BE2C (cell line): ENCODE data around the gene NHERF1.
A peak's percentile ranks its signal among the peaks of the same experiment; 100 is the strongest.

Experiments used
- DNase-seq: peaks from one replicate; pipeline ENCODE4 v3.0.0-alpha.2; 2020
- H3K27me3 ChIP-seq: fragments of 250-450 bp; sonication (Bioruptor Pico); 2 replicates; pipeline ENCODE4 v1.5.1; 2020; ENCODE audit warnings: mild to moderate bottlenecking
- H3K36me3 ChIP-seq: fragments of 250-450 bp; sonication (Bioruptor Pico); 2 replicates; pipeline ENCODE4 v1.5.1; 2020; ENCODE audit warnings: mild to moderate bottlenecking
- H3K4me1 ChIP-seq: fragments of 250-450 bp; sonication (Bioruptor Pico); 2 replicates; pipeline ENCODE4 v1.5.1; 2020
- H3K4me3 ChIP-seq: 2 replicates; pipeline ENCODE4 v1.5.1; 2011; ENCODE audit warnings: low read depth, low read length
- H3K9me3 ChIP-seq: fragments of 250-450 bp; sonication (Bioruptor Pico); 2 replicates; pipeline ENCODE4 v1.5.1; 2020
- TF ChIP-seq, protein P1 (sequence below): IDR thresholded peaks from 2 replicates; pipeline ENCODE4 v1.5.1; 2012; ENCODE audit warnings: mild to moderate bottlenecking, low read depth, low read length

Gene NHERF1

GRCh38 chr17:74806334-74806733 is 57.9 kb downstream of the NHERF1 start:
- Histone ChIP-seq H3K36me3 (peaks cover 2% of the 10 kb centered on the region; the same call in 1 of the 2 replicates), H3K9me3 (no peaks in the 10 kb centered on the region), H3K4me1 (peaks cover 27% of the 10 kb centered on the region), H3K27me3 (no peaks in the 10 kb centered on the region), H3K4me3 (no peak overlapping the region)
- DNase-seq: no peak
- TF ChIP-seq, protein P1, sequence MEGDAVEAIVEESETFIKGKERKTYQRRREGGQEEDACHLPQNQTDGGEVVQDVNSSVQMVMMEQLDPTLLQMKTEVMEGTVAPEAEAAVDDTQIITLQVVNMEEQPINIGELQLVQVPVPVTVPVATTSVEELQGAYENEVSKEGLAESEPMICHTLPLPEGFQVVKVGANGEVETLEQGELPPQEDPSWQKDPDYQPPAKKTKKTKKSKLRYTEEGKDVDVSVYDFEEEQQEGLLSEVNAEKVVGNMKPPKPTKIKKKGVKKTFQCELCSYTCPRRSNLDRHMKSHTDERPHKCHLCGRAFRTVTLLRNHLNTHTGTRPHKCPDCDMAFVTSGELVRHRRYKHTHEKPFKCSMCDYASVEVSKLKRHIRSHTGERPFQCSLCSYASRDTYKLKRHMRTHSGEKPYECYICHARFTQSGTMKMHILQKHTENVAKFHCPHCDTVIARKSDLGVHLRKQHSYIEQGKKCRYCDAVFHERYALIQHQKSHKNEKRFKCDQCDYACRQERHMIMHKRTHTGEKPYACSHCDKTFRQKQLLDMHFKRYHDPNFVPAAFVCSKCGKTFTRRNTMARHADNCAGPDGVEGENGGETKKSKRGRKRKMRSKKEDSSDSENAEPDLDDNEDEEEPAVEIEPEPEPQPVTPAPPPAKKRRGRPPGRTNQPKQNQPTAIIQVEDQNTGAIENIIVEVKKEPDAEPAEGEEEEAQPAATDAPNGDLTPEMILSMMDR: no peak

DNA sequence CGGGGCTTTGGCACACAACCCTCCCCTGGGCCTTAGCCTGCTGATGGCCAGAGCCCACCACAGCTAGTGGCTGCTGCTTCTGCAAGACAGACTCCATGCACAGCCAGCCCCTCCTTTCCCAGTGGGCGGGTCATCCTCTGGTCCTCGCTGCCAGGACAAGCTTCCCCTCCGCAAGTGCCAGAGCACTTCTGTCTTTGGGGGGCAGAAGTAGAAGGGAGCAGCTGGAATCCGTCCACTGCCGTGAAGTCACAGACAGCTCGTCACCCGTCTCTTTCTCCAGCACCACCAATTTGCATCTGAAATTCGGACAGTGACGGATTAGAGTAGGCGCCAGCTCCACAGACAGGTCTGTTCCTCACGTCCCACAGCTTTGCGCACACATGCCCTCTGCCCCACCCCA is 59.0 kb downstream of the NHERF1 start:
- no peaks in the 10 kb centered on the region for H3K9me3 ChIP-seq
- TF ChIP-seq, protein P1: no peak
- no peaks in the 10 kb centered on the region for H3K27me3 ChIP-seq
- peaks cover 2% of the 10 kb centered on the region; the same call in 1 of the 2 replicates for H3K36me3 ChIP-seq
- DNase-seq: peak; percentile 61
- no peak overlapping the region for H3K4me3 ChIP-seq
- peaks cover 27% of the 10 kb centered on the region for H3K4me1 ChIP-seq

DNA sequence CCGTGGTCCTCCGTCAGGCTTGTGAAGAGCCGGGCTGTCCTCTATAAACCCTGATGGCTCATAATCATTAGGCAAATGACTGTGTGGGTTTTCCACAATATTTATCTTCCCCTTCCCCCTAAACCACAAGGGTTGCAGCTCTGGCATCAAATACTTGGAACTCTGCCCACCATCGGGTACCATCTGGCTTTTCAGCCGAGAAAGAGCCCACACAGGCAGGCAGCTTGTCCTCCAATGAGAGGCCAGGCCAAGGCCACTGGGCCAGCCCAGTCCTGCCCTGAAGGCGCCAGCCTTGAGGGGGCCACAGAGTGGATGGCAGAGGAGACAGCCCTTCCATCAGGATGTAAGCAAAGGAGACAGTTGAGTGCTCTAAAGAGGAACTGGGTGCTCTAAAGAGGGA is 59.5 kb downstream of the NHERF1 start:
- Histone ChIP-seq H3K9me3 (no peaks in the 10 kb centered on the region), H3K4me1 (peaks cover 27% of the 10 kb centered on the region), H3K36me3 (peaks cover 2% of the 10 kb centered on the region; the same call in 1 of the 2 replicates), H3K4me3 (no peak overlapping the region), H3K27me3 (no peaks in the 10 kb centered on the region)
- peak; percentile 77 for DNase-seq
- TF ChIP-seq, protein P1: no peak

DNA sequence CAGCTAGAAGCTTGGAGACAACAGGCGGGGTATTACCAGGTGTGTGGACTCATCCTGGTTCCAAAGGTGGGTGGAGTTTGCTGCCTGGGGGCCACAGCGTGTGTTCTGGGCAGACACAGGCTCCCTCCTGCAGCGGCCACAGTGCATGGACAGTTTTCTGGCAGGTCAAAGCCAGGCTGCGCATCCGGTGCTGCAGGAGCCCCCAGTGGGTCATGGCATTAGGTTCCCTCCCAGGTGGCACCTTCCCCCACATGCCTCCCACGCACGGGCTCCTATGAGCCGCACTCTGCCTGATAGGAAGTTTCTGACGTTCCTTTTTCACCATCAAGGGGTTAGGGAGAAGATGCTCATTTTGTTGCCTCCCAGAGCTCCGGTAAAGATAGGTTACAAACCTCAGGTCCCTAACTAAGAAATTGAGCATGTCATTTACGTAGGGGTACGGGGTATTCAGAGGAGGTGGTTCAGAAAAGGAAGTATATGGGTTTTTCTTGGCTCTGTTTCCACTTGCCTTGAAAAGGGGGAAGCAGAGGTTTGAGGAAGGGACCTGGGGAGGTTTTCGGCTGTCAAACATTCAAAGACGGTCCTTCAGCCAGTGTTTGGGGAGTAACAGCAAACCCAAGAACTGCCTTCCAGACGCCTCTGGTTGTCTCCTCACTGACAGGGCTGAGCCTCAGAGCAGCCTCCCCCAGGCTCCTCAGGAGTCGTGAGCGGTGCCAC is 60.4 kb downstream of the NHERF1 start:
- DNase-seq: no peak
- Histone ChIP-seq H3K36me3 (peaks cover 2% of the 10 kb centered on the region; the same call in 1 of the 2 replicates), H3K9me3 (no peaks in the 10 kb centered on the region), H3K4me1 (peaks cover 19% of the 10 kb centered on the region), H3K27me3 (no peaks in the 10 kb centered on the region), H3K4me3 (no peak overlapping the region)
- TF ChIP-seq, protein P1: no peak

DNA sequence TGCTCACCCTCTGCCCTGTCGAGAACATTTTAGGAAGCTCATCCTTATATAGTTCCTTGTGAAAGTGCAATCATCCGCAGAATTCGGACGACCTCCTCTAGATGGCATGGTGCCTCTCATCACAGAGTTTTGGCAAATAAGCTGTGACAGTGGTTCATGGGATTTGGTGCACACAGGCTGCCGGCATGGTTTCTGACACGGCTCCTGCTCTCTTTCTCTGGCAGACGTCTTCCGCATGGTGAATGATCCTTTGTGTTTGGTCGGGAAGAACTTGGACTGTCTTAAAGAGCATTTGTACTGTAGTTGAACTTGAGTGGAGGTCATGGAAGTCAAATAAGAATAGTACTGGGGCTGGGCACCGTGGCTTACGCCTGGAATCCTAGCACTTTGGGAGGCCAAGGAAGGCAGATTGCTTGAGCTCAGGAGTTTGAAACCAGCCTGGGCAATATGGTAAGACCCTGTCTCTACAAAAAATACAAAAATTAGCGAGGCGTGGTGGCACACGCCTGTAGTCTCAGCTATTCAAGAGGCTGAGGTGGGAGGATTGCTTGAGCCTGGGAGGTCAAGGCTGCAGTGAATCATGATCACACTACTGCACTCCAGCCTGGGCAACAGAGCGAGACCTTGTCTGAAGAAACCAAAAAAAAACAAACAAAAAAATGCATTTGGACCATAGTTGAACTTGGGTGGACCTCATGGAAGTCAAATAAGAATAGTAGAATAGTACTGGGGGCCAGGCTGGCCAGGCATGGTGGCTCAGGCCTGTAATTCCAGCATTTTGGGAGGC is 62.5 kb downstream of the NHERF1 start:
- TF ChIP-seq, protein P1: no peak
- no peak for DNase-seq
- H3K4me3 ChIP-seq: no peak overlapping the region

More for the DNA sequence above, 62.5 kb downstream of the NHERF1 start:
- Histone ChIP-seq H3K9me3 (no peaks in the 10 kb centered on the region), H3K36me3 (peaks cover 2% of the 10 kb centered on the region; the same call in 1 of the 2 replicates), H3K4me1 (peaks cover 12% of the 10 kb centered on the region), H3K27me3 (no peaks in the 10 kb centered on the region)
